Chondrocyte (in vitro differentiated cells): ENCODE measurements around the gene PPIL4. TPM values are rescaled to one million over a fixed set of nuclear protein-coding genes. Genes with fewer than 3 reads are reported as not detected.

Experiments used
- DNase-seq: peaks from one replicate; pipeline ENCODE4 v3.0.0; 2021; ENCODE audit warnings: mixed read lengths, low spot score
- H3K27ac Mint-ChIP-seq: one replicate; pipeline ENCODE4 v1.8.0; 2021; ENCODE audit warnings: mild to moderate bottlenecking, moderate library complexity, mixed read lengths; ENCODE audit not compliant: unreplicated experiment
- H3K27me3 Mint-ChIP-seq: 2 replicates; pipeline ENCODE4 v1.8.0; 2021; ENCODE audit warnings: low read depth, mixed read lengths
- H3K36me3 Mint-ChIP-seq: 2 replicates; pipeline ENCODE4 v1.8.0; 2021; ENCODE audit warnings: low read depth, mixed read lengths
- H3K4me1 Mint-ChIP-seq: 2 replicates; pipeline ENCODE4 v1.8.0; 2021; ENCODE audit warnings: low read depth, mild to moderate bottlenecking, mixed read lengths
- H3K4me3 Mint-ChIP-seq: one replicate; pipeline ENCODE4 v1.8.0; 2021; ENCODE audit warnings: mild to moderate bottlenecking, moderate library complexity, mixed read lengths; ENCODE audit not compliant: unreplicated experiment
- H3K9me3 Mint-ChIP-seq: 2 replicates; pipeline ENCODE4 v1.8.0; 2021; ENCODE audit warnings: low read depth, mixed read lengths
- total RNA-seq: library from RNA; stranded (reverse); gene quantifications from 3 replicates; pipeline ENCODE4 v1.2.1, GENCODE V29; 2021
- TF ChIP-seq, protein P1 (sequence below): fragments of 200-600 bp; sonication (generic); IDR thresholded peaks from 2 replicates; pipeline ENCODE4 v1.5.0; 2021; ENCODE audit warnings: antibody characterized with exemption, mild to moderate bottlenecking, moderate library complexity

The PPIL4 gene
- total RNA-seq, 1 donor from 2014 or later: 30.0 TPM

GRCh38 chr6:149459761-149460160 is 86.1 kb downstream of the PPIL4 start:
- Mint-ChIP-seq H3K27me3 (peaks cover 6% of the 10 kb centered on the region), H3K4me1 (peaks cover 17% of the 10 kb centered on the region), H3K9me3 (no peaks in the 10 kb centered on the region), H3K4me3 (no peak overlapping the region), H3K36me3 (no peaks in the 10 kb centered on the region), H3K27ac (no peak overlapping the region)
- TF ChIP-seq, protein P1, sequence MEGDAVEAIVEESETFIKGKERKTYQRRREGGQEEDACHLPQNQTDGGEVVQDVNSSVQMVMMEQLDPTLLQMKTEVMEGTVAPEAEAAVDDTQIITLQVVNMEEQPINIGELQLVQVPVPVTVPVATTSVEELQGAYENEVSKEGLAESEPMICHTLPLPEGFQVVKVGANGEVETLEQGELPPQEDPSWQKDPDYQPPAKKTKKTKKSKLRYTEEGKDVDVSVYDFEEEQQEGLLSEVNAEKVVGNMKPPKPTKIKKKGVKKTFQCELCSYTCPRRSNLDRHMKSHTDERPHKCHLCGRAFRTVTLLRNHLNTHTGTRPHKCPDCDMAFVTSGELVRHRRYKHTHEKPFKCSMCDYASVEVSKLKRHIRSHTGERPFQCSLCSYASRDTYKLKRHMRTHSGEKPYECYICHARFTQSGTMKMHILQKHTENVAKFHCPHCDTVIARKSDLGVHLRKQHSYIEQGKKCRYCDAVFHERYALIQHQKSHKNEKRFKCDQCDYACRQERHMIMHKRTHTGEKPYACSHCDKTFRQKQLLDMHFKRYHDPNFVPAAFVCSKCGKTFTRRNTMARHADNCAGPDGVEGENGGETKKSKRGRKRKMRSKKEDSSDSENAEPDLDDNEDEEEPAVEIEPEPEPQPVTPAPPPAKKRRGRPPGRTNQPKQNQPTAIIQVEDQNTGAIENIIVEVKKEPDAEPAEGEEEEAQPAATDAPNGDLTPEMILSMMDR: no peak
- DNase-seq: no peak

DNA sequence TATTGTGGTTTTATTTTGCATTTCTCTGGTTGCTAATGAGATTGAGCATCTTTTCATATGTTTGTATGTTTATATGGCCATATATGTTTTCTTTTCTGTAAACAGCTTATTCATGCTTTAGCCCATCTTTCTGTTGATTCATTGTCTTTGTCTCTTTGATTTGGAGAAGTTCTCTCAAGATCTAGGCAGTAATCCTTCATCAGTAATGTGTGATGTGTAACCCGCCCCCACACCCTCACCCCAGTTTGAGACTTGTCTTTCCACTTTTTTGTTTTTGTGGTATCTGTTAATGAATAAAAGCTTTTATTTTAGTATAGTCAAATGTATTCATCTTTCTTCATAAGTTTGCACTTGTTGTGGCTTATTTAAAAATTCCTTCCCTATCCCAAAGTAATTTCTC is 87.0 kb downstream of the PPIL4 start:
- no peak for DNase-seq
- peaks cover 6% of the 10 kb centered on the region for H3K27me3 Mint-ChIP-seq
- H3K27ac Mint-ChIP-seq: no peak overlapping the region
- no peaks in the 10 kb centered on the region for H3K36me3 Mint-ChIP-seq
- peaks cover 17% of the 10 kb centered on the region for H3K4me1 Mint-ChIP-seq
- TF ChIP-seq, protein P1: no peak
- no peaks in the 10 kb centered on the region for H3K9me3 Mint-ChIP-seq
- no peak overlapping the region for H3K4me3 Mint-ChIP-seq

DNA sequence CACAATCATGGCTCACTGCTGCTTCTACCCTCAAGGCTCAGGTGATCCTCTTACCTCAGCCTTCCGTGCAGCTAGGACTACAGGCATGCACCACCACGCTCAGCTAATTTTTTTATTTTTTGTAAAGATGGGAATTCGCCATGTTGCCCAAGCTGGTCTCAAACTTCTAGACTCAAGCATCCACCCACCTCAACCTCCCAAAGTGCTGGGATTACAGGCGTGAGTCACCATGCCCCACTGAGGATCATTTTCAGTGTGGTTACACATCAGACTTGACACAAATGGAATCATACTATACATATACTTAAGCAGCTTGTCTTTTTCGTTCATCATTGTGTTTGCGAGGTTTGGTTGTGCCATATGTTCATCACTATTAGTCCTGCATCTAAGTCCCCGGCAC is 87.6 kb downstream of the PPIL4 start:
- Mint-ChIP-seq H3K9me3 (no peaks in the 10 kb centered on the region), H3K27ac (no peak overlapping the region), H3K4me3 (no peak overlapping the region), H3K36me3 (no peaks in the 10 kb centered on the region), H3K27me3 (peaks cover 6% of the 10 kb centered on the region), H3K4me1 (peaks cover 17% of the 10 kb centered on the region)
- TF ChIP-seq, protein P1: no peak
- no peak for DNase-seq

- no peak for DNase-seq
- H3K4me3 Mint-ChIP-seq: no peak overlapping the region
- TF ChIP-seq, protein P1: no peak
- peaks cover 6% of the 10 kb centered on the region for H3K27me3 Mint-ChIP-seq
- H3K36me3 Mint-ChIP-seq: no peaks in the 10 kb centered on the region
- H3K4me1 Mint-ChIP-seq: peaks cover 17% of the 10 kb centered on the region
- H3K9me3 Mint-ChIP-seq: no peaks in the 10 kb centered on the region
- H3K27ac Mint-ChIP-seq: no peak overlapping the region
Observed at GRCh38 chr6:149457316-149457884, 88.4 kb downstream of the PPIL4 start.

DNA sequence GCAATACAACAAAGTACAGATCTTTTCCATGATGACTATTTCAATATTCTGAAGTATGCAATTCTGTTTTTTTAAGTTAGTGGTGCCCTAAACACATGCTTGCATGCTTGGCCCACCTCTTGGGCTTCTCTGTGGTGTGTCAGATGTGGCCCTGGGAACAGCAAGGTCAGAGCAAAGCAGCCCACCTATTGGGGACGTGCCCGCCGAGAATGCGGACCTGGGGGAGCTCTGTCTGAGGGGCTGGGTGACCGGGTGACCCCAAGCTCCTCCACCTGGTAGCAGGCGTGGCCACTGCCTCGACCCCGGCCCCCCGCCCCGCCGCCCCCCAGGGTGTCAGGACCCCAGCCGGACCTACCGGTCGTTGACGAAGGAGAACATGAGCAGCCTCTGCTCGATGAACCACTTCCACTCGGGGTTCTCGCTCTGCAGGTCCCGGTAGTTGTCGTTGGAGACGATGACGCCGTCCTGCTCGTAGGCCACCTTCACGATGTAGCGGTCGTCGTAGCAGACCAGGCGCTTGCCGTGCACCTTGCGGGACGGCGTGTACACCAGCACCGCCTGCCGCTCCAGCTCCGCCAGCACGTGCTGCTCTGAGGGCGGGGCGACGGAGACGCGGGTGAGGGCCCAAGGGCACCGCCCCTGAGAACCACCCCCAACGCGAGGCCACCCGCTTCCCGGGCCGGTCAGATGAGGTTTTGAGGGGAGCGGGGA is 89.4 kb downstream of the PPIL4 start:
- Mint-ChIP-seq H3K27me3 (peaks cover 6% of the 10 kb centered on the region), H3K36me3 (no peaks in the 10 kb centered on the region), H3K9me3 (no peaks in the 10 kb centered on the region), H3K4me1 (peaks cover 17% of the 10 kb centered on the region), H3K27ac (no peak overlapping the region), H3K4me3 (no peak overlapping the region)
- TF ChIP-seq, protein P1: no peak
- DNase-seq: no peak
